Brain microvascular endothelial cell (primary cell): ENCODE measurements around the gene ARF5.
"Not testable (repeated sequence)": the region's sequence is repeated elsewhere in the genome, so short reads cannot be mapped to it uniquely, and the experiment has no call there.

ENCODE experiments used
- DNase-seq: peaks from one replicate; pipeline ENCODE4 v3.0.0-alpha.2; 2020
- H3K27ac ChIP-seq: fragments of 250-450 bp; sonication (Bioruptor Pico); 2 replicates; pipeline ENCODE4 v1.5.1; 2020; ENCODE audit warnings: mild to moderate bottlenecking, moderate library complexity
- H3K27me3 ChIP-seq: fragments of 250-450 bp; sonication (Bioruptor Pico); replicated peaks from 2 replicates; pipeline ENCODE4 v1.5.1; 2020; ENCODE audit warnings: mild to moderate bottlenecking
- H3K36me3 ChIP-seq: fragments of 250-450 bp; sonication (Bioruptor Pico); replicated peaks from 2 replicates; pipeline ENCODE4 v1.5.1; 2020; ENCODE audit warnings: mild to moderate bottlenecking
- H3K4me3 ChIP-seq: 2 replicates; pipeline ENCODE4 v1.5.1; 2011; ENCODE audit warnings: low read depth, mild to moderate bottlenecking, control low read depth, low read length, moderate library complexity
- in situ Hi-C: cut with HindIII; loops from 2 replicates; pipeline ENCODE4 v1.10.0; 2017; ENCODE audit warnings: low sequenced_read_pairs, low pct_ligation_motif_present
- TF ChIP-seq, protein P1 (sequence below): IDR thresholded peaks from 2 replicates; pipeline ENCODE4 v1.5.1; 2011; ENCODE audit warnings: low read depth, mild to moderate bottlenecking, moderate library complexity, low read length, control low read depth, inconsistent platforms; ENCODE audit errors: missing control alignments

The ARF5 gene

DNA sequence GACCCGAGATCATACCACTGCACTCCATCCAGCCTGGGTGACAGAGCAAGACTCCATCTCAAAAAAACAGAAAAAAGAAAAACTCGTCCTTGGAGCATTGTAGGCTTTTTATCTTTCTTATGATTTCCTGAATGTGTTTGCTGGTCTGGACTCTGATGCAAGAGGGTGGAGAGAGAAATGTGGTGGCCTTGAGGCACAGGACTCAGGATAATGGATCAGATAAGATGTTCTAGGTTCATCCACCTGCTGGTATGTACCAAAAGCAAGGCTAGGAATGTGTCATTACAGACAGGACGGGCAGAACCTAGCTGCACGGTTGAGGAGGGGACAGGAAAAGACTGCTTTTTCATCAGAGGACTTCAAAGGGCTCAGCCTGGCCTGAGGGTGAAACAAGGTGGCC, 36.3 kb upstream of the ARF5 start:
- Histone ChIP-seq H3K27me3 (no peaks in the 10 kb centered on the region), H3K4me3 (no peak overlapping the region), H3K36me3 (no peaks in the 10 kb centered on the region), H3K27ac (no peak overlapping the region)
- TF ChIP-seq, protein P1, sequence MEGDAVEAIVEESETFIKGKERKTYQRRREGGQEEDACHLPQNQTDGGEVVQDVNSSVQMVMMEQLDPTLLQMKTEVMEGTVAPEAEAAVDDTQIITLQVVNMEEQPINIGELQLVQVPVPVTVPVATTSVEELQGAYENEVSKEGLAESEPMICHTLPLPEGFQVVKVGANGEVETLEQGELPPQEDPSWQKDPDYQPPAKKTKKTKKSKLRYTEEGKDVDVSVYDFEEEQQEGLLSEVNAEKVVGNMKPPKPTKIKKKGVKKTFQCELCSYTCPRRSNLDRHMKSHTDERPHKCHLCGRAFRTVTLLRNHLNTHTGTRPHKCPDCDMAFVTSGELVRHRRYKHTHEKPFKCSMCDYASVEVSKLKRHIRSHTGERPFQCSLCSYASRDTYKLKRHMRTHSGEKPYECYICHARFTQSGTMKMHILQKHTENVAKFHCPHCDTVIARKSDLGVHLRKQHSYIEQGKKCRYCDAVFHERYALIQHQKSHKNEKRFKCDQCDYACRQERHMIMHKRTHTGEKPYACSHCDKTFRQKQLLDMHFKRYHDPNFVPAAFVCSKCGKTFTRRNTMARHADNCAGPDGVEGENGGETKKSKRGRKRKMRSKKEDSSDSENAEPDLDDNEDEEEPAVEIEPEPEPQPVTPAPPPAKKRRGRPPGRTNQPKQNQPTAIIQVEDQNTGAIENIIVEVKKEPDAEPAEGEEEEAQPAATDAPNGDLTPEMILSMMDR, result no peak
- DNase-seq, result no peak
- in situ Hi-C loops, result no loop called here

DNA sequence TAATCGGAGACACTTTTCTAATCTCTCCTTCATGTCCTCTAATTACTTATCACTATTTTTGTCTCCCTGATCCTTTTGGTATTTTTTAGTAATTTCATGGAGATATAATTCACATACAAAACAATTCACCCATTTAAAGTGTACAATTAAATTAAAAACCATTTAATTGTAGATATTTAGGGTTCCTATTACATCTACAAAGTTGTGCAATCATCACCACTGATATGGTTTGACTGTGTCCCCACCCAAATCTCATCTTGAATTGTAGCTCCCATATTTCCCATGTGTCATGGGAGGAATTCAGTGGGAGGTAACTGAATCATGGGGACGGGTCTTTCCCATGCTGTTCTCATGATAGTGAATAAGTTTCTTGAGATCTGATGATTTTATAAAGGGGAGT, 31.8 kb upstream of the ARF5 start:
- in situ Hi-C loops, result no loop called here

DNA sequence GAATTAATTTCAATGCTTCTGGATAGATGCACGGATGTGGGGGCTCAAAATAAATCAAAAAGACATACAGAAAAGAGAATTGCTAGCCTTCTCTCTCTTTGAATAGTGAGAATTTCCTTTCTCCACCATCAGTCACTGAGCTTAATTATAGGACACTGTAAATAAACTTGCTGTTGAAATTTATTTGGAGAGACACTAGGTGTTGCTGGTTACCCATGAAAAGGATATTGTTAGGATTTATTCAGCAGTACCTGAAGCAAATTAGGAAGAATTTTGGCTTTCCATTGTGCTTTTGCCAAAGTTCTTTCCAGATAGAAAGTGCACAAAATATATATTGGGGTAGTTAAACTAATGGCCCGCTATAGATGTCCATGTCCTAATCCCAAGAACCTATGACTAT, 30.4 kb upstream of the ARF5 start:
- no peaks in the 10 kb centered on the region for H3K27me3 ChIP-seq
- TF ChIP-seq, protein P1, result no peak
- no peak for DNase-seq
- H3K4me3 ChIP-seq, result no peak overlapping the region
- H3K27ac ChIP-seq, result no peak overlapping the region
- H3K36me3 ChIP-seq, result no peaks in the 10 kb centered on the region
- in situ Hi-C loops, result no loop called here

More for the DNA sequence above, 31.8 kb upstream of the ARF5 start:
- H3K4me3 ChIP-seq, result no peak overlapping the region
- TF ChIP-seq, protein P1, result no peak
- no peaks in the 10 kb centered on the region for H3K27me3 ChIP-seq
- no peak overlapping the region for H3K27ac ChIP-seq
- DNase-seq, result no peak
- H3K36me3 ChIP-seq, result no peaks in the 10 kb centered on the region

DNA sequence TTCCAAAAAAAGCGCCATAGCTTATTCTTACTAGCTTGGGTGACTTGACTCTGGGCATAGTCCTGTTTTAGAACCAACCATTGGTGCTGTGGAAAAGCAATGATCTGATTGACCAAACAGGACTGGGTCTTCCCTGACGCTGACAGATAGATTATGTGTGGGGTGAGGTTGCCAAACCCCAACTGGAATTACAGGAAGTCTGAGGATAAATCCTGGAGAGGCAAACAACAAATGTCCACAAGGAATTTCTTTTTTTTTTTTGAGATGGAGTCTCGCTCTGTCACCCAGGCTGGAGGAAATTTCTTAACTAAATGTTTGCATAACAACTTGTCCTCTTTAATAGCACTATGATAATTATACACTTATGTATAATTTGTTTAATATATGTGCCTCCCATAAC, 22.0 kb upstream of the ARF5 start:
- no peak overlapping the region for H3K4me3 ChIP-seq
- in situ Hi-C loops, result no loop called here
- DNase-seq, result no peak
- no peaks in the 10 kb centered on the region for H3K36me3 ChIP-seq
- H3K27me3 ChIP-seq, result no peaks in the 10 kb centered on the region
- TF ChIP-seq, protein P1, result no peak
- no peak overlapping the region for H3K27ac ChIP-seq

DNA sequence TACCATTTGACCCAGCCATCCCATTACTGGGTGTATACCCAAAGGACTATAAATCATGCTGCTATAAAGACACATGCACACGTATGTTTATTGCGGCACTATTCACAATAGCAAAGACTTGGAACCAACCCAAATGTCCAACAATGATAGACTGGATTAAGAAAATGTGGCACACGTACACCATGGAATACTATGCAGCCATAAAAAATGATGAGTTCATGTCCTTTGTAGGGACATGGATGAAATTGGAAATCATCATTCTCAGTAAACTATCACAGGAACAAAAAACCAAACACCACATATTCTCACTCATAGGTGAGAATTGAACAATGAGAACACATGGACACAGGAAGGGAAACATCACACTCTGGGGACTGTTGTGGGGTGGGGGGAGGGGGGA, 20.2 kb upstream of the ARF5 start:
- H3K27me3 ChIP-seq, H3K27ac ChIP-seq, H3K4me3 ChIP-seq, DNase-seq, in situ Hi-C loops, H3K36me3 ChIP-seq: not testable (repeated sequence)

DNA sequence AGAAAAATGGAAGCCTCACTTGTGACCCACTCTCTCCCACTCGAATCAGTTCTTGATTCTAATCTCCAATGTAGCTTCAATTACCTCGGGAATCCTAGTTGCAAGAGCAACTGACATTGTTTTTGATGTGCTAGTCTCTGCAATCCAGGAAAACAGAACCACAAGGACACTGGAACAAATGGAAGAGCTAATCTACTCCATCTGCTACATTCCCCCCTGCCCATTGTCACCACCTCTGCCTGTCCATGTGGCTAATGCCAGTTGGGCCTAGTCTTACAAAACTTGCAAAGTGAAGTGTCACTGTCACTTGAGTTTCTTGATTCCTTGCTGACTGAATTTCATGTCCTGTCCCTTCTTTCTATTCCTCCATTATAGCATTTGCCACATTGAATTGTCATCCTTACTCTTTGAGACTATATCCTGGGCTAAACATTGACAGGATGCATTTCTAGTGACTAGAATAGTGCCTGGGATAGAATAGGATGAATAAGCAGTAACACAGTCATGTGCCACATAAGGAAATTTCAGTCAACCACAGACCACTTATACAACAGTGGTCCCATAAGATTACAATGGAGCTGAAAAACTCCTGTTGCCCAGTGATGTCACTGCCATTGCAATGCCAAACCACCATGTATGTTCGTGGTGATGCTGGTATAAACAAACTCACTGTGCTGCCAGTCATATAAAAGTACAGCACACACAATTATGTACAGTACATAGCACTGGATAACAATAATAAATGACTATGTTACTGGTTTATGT, 16.3 kb upstream of the ARF5 start:
- in situ Hi-C loops, result no loop called here
- H3K27me3 ChIP-seq, result no peaks in the 10 kb centered on the region
- TF ChIP-seq, protein P1, result no peak
- no peaks in the 10 kb centered on the region for H3K36me3 ChIP-seq
- H3K4me3 ChIP-seq, result no peak overlapping the region
- no peak for DNase-seq
- no peak overlapping the region for H3K27ac ChIP-seq
